ENCODE measurements around the gene DMKN. TPM values are rescaled to one million over a fixed set of nuclear protein-coding genes. Genes with fewer than 3 reads are reported as not detected.

Gene DMKN
- total RNA-seq, 1 donor from 2014 or later = not detected

Other genes starting within 250 kb of the DMKN start
- gene USF2, start 244.7 kb downstream of the DMKN start, total RNA-seq = 107 and 111 TPM in 2 replicates
- 0.47 and 0.57 TPM in 2 replicates for gene HAMP, start 231.1 kb downstream of the DMKN start, total RNA-seq
- gene MAG, start 221.5 kb downstream of the DMKN start, total RNA-seq = not detected in 2 replicates
- not detected in 2 replicates for gene CD22, start 184.5 kb downstream of the DMKN start, total RNA-seq
- not detected in 2 replicates for gene FFAR1, start 165.7 kb downstream of the DMKN start, total RNA-seq
- not detected in 2 replicates for gene FFAR3, start 155.2 kb downstream of the DMKN start, total RNA-seq
- not detected in 2 replicates for gene GPR42, start 142.6 kb downstream of the DMKN start, total RNA-seq
- gene FFAR2, start 65.4 kb downstream of the DMKN start, total RNA-seq = not detected in 2 replicates
- not detected in 2 replicates for gene KRTDAP, start 23.2 kb downstream of the DMKN start, total RNA-seq
- gene SBSN, start 14.7 kb upstream of the DMKN start, total RNA-seq = 0.20 and 0.21 TPM in 2 replicates
- gene GAPDHS, start 19.8 kb upstream of the DMKN start, total RNA-seq = not detected in 2 replicates
- 95.1 and 105 TPM in 2 replicates for gene TMEM147, start 32.0 kb upstream of the DMKN start, total RNA-seq
- not detected in 2 replicates for gene ATP4A, start 50.0 kb upstream of the DMKN start, total RNA-seq
- gene PMIS2, start 72.5 kb upstream of the DMKN start, total RNA-seq = not detected in 2 replicates
- gene HAUS5, start 99.1 kb upstream of the DMKN start, total RNA-seq = 52.8 and 55.9 TPM in 2 replicates
- gene RBM42, start 115.4 kb upstream of the DMKN start, total RNA-seq = 88.1 and 96.8 TPM in 2 replicates
- gene ETV2, start 128.1 kb upstream of the DMKN start, total RNA-seq = 1.7 and 1.8 TPM in 2 replicates
- gene COX6B1, start 134.7 kb upstream of the DMKN start, total RNA-seq = 329 and 339 TPM in 2 replicates
- gene UPK1A, start 152.9 kb upstream of the DMKN start, total RNA-seq = not detected in 2 replicates
- not detected in 2 replicates for gene ZBTB32, start 190.9 kb upstream of the DMKN start, total RNA-seq
- 60.1 and 64.2 TPM in 2 replicates for gene KMT2B, start 204.4 kb upstream of the DMKN start, total RNA-seq
- 4.2 and 6.3 TPM in 2 replicates for gene IGFLR1, start 228.8 kb upstream of the DMKN start, total RNA-seq
- gene U2AF1L4, start 231.8 kb upstream of the DMKN start, total RNA-seq = 19.4 and 21.6 TPM in 2 replicates
- gene PSENEN, start 232.0 kb upstream of the DMKN start, total RNA-seq = 67.3 and 69.2 TPM in 2 replicates
- gene LIN37, start 234.9 kb upstream of the DMKN start, total RNA-seq = 7.5 and 12.5 TPM in 2 replicates
- 0.37 and 0.64 TPM in 2 replicates for gene HSPB6, start 243.4 kb upstream of the DMKN start, total RNA-seq
- gene PROSER3, start 244.5 kb upstream of the DMKN start, total RNA-seq = 63.4 and 64.0 TPM in 2 replicates